ENCODE data around the gene TERT. TPM values are rescaled to one million over a fixed set of nuclear protein-coding genes. Genes with fewer than 3 reads are reported as not detected.

Gene TERT
- total RNA-seq, 2 experiments from 2014 or later = 4.7 to 7.3 TPM

DNA sequence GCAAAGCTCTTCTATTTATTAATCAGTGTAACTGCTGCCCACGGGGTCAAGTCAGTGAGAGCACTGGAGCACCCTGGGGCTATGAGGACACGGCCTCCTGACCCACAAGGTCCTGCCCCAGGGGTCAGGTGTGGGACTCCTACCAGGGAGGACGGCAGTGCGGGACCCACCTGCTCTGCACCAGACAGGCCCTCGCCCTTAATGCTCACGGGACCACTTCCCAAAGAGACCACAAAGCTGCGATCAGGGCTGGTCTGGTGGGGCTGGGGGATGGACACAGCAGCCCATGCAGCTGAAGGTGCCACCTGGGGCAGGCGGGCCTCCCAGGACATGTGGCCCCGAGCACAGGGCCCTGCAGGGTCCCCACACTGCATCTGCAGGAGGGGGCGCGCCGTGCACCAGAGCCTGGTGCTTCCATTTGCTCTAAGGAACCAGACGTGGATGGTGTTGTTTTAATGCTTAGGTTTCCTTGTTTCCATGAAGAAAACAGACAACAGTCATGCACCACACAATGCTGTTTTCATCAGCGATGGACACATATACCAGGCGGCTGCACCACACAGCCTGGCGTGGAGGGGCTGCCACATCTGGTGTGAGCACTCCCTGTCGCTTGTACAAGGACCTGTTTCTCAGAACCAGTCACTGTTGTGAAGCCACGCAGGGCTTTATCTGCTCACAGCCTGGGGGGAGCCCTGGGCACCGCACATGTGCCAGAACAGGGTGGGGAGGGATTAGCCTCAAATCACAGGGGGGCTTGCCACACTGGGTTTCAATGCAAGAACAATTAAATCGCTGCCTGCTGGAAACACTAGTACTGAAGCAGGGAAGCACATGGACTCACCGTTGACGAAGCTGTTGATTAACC is 27.4 kb upstream of the TERT start:
- CTCF ChIA-PET = interaction anchor here (0.7 kb wide), 1 partner anchor 65 kb away, joined by 6 read pairs; no protein-coding TSS in a partner anchor
- H3K27ac Mint-ChIP-seq = no peak overlapping the region

GRCh38 chr5:1321576-1321975 is 26.7 kb upstream of the TERT start:
- no peak for DNase-seq
- Mint-ChIP-seq H3K27ac (no peak overlapping the region), H3K9me3 (no peaks in the 10 kb centered on the region), H3K4me1 (ENCODE audit: low read depth) (peaks cover 8% of the 10 kb centered on the region), H3K4me3 (no peak overlapping the region), H3K36me3 (peaks cover 29% of the 10 kb centered on the region), H3K27me3 (no peaks in the 10 kb centered on the region)
- intact Hi-C loops (cut with micrococcal nuclease) = no loop called here
- POLR2A ChIA-PET = no interaction called here
- CTCF ChIA-PET = no interaction called here

More for the DNA sequence above, 27.4 kb upstream of the TERT start:
- Mint-ChIP-seq H3K4me3 (no peak overlapping the region), H3K27me3 (no peaks in the 10 kb centered on the region), H3K9me3 (no peaks in the 10 kb centered on the region), H3K36me3 (peaks cover 26% of the 10 kb centered on the region), H3K4me1 (ENCODE audit: low read depth) (peaks cover 3% of the 10 kb centered on the region)
- POLR2A ChIA-PET = no interaction called here
- DNase-seq = no peak
- intact Hi-C loops (cut with micrococcal nuclease) = no loop called here

- Mint-ChIP-seq H3K4me3 (no peak overlapping the region), H3K4me1 (ENCODE audit: low read depth) (peaks cover 17% of the 10 kb centered on the region), H3K27ac (no peak overlapping the region), H3K9me3 (no peaks in the 10 kb centered on the region), H3K36me3 (peaks cover 24% of the 10 kb centered on the region), H3K27me3 (no peaks in the 10 kb centered on the region)
- intact Hi-C loops (cut with micrococcal nuclease) = no loop called here
- ChIA-PET CTCF (no interaction called here), POLR2A (no interaction called here)
- DNase-seq = no peak
Measured at GRCh38 chr5:1320436-1321344, 25.8 kb upstream of the TERT start.

GRCh38 chr5:1319436-1320256 is 24.8 kb upstream of the TERT start:
- no peaks in the 10 kb centered on the region for H3K9me3 Mint-ChIP-seq

GRCh38 chr5:1318659-1319251 is 23.9 kb upstream of the TERT start:
- no peak for DNase-seq
- no peak overlapping the region for H3K27ac Mint-ChIP-seq
- intact Hi-C loops (cut with micrococcal nuclease) = loop anchor here (5.0 kb wide), 2 partner anchors 169 to 474 kb away; no protein-coding TSS in a partner anchor
- H3K9me3 Mint-ChIP-seq = no peaks in the 10 kb centered on the region
- H3K4me3 Mint-ChIP-seq = no peak overlapping the region
- POLR2A ChIA-PET = interaction anchor here (0.7 to 0.9 kb wide), 2 partner anchors 25 to 216 kb away, joined by 3 to 4 read pairs; no protein-coding TSS in a partner anchor
- CTCF ChIA-PET = interaction anchor here (0.7 to 1.4 kb wide), 2 partner anchors 9 to 15 kb away, joined by 3 to 4 read pairs; no protein-coding TSS in a partner anchor
- H3K36me3 Mint-ChIP-seq = peaks cover 24% of the 10 kb centered on the region
- H3K4me1 Mint-ChIP-seq (ENCODE audit: low read depth) = peaks cover 37% of the 10 kb centered on the region
- H3K27me3 Mint-ChIP-seq = no peaks in the 10 kb centered on the region

More at GRCh38 chr5:1319436-1320256, 24.8 kb upstream of the TERT start:
- no peak overlapping the region for H3K27ac Mint-ChIP-seq
- no peaks in the 10 kb centered on the region for H3K27me3 Mint-ChIP-seq
- ChIA-PET CTCF (interaction anchor here (1.4 kb wide), 1 partner anchor 9 kb away, joined by 4 read pairs; no protein-coding TSS in a partner anchor), POLR2A (interaction anchor here (0.7 kb wide), 1 partner anchor 215 kb away, joined by 3 read pairs; no protein-coding TSS in a partner anchor)
- intact Hi-C loops (cut with micrococcal nuclease) = loop anchor here (5.0 kb wide), 2 partner anchors 168 to 473 kb away; no protein-coding TSS in a partner anchor
- H3K4me1 Mint-ChIP-seq (ENCODE audit: low read depth) = peaks cover 28% of the 10 kb centered on the region
- H3K36me3 Mint-ChIP-seq = peaks cover 24% of the 10 kb centered on the region
- no peak overlapping the region for H3K4me3 Mint-ChIP-seq
- DNase-seq = no peak

GRCh38 chr5:1317921-1318565 is 23.2 kb upstream of the TERT start:
- intact Hi-C loops (cut with micrococcal nuclease) = loop anchor here (5.0 kb wide), 2 partner anchors 169 to 474 kb away; no protein-coding TSS in a partner anchor
- no peaks in the 10 kb centered on the region for H3K9me3 Mint-ChIP-seq
- POLR2A ChIA-PET = interaction anchor here (0.6 to 0.9 kb wide), 2 partner anchors 25 to 26 kb away, joined by 3 to 4 read pairs; no protein-coding TSS in a partner anchor

DNA sequence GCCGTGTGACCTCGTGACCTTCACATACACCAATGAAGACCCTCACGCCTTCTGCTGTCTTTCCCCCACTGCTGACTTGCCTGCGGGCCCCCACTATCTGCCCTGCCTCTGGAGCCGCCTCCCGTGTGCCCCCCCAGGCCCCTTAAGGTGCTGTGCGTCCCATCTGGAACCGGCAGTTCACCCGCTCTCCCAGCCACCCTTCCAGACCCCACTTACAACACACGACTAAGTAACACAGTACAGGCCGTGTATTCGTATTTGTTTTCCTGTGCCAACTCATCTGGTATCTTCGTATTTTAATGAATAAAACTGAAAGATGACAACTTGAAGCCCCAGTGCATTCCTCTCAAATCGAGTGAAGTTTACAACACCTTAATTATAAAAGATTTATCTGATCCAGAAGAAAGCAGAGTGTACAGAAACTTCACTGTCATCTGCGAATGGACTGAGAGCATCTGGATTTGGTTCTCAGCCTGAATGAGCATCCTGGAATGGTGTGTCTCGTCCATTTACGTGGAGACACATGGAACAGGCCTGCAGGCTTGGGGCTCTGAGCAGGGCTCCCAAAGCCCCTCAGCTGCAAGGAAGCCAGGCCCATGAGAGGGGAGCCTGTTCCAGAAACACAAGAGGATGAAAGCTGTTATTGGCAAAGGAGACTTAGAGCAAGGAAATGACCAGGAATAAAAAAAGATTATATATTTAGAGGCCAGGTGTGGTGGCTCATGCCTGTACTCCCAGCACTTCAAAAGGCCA is 21.9 kb upstream of the TERT start:
- Mint-ChIP-seq H3K36me3 (peaks cover 22% of the 10 kb centered on the region), H3K9me3 (peaks cover 2% of the 10 kb centered on the region), H3K4me1 (ENCODE audit: low read depth) (peaks cover 56% of the 10 kb centered on the region), H3K27me3 (no peaks in the 10 kb centered on the region), H3K27ac (peak overlapping the region; percentile 89), H3K4me3 (peak overlapping the region; percentile 53)
- intact Hi-C loops (cut with micrococcal nuclease) = loop anchor here (5.0 kb wide), 2 partner anchors 171 to 476 kb away; no protein-coding TSS in a partner anchor
- POLR2A ChIA-PET = interaction anchor here (0.8 to 1.7 kb wide), 3 partner anchors 22 to 27 kb away, joined by 3 to 6 read pairs (median 3); partner anchors contain the start of gene TERT
- CTCF ChIA-PET = interaction anchor here (0.6 to 0.9 kb wide), 2 partner anchors 28 to 870 kb away, joined by 3 read pairs; partner anchors contain the start of gene CLPTM1L
- no peak for DNase-seq

More at GRCh38 chr5:1317921-1318565, 23.2 kb upstream of the TERT start:
- peaks cover 24% of the 10 kb centered on the region for H3K36me3 Mint-ChIP-seq
- no peaks in the 10 kb centered on the region for H3K27me3 Mint-ChIP-seq
- H3K4me1 Mint-ChIP-seq (ENCODE audit: low read depth) = peaks cover 44% of the 10 kb centered on the region
- no peak overlapping the region for H3K27ac Mint-ChIP-seq
- no peak overlapping the region for H3K4me3 Mint-ChIP-seq
- DNase-seq = no peak
- CTCF ChIA-PET = interaction anchor here (0.9 to 1.4 kb wide), 2 partner anchors 10 to 27 kb away, joined by 3 to 4 read pairs; partner anchors contain the start of gene CLPTM1L

DNA sequence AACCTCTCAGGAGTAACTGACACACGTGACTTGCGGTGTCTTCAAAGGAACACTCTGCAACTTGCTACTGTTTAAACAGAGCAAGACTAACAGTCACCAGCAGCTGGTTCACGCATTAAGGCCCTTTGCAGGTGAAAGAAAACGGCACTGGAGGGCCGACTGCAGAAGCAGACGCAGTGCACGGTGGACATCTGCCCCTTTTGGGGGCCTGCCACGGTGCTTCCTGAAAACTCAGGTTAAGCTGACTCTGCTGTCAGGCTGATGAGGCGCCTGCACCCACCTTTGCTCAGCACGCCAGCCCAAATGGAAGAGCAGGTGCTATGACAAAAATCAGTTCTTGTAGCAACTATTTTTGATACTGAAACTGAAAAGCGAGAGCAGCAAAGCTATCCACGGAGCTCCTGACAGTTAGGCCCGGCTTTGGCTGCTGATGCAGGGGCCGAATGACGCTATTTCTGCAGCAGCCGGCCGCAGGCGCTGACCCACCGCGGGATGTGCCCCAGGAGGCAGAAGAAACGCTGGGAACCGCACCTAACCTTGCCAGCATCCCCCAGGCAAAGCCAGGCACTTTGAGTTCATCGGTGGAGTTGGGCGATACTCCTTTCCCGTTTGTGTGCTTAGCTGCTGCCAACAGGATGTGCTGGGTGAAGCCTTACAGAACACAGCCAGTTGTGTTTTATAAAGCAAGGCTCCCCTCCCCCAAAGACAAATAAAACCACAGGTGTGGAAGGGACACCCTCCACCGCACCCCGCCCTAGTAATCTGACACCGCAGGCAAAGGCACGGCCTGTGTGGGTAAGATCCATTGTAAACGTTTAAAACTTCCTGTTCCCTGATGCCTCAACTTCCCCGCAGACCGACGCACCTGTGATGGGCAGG is 21.1 kb upstream of the TERT start:
- peak overlapping the region; percentile 89 for H3K27ac Mint-ChIP-seq
- peaks cover 57% of the 10 kb centered on the region for H3K4me1 Mint-ChIP-seq (ENCODE audit: low read depth)
- intact Hi-C loops (cut with micrococcal nuclease) = loop anchor here (2.0 to 5.0 kb wide), 3 partner anchors 29 to 476 kb away; partner anchors contain the start of gene CLPTM1L
- peak; percentile 70 for DNase-seq
- POLR2A ChIA-PET = interaction anchor here (0.8 to 1.7 kb wide), 4 partner anchors 10 to 28 kb away, joined by 3 to 7 read pairs (median 4); partner anchors contain the start of gene TERT
- H3K36me3 Mint-ChIP-seq = peaks cover 16% of the 10 kb centered on the region
- peaks cover 9% of the 10 kb centered on the region for H3K9me3 Mint-ChIP-seq
- peak overlapping the region; percentile 53 for H3K4me3 Mint-ChIP-seq
- no peaks in the 10 kb centered on the region for H3K27me3 Mint-ChIP-seq
- CTCF ChIA-PET = interaction anchor here (0.6 to 1.2 kb wide), 3 partner anchors 29 to 870 kb away, joined by 3 to 5 read pairs (median 3); partner anchors contain the start of gene CLPTM1L
